Raji (cell line): ENCODE results near the gene YJEFN3.

Source experiments
- POLR2A ChIP-seq: IDR thresholded peaks from 2 replicates; pipeline ENCODE4 v1.6.1; 2011; ENCODE audit warnings: low read depth, low read length, control low read depth; ENCODE audit not compliant: insufficient read depth

Gene YJEFN3

GRCh38 chr19:19528721-19529490, at the start of gene YJEFN3:
Gene YJEFN3, plus strand, starts transcription at chr19:19528911. Its CDS starts 22 bp downstream, at chr19:19528933.
- no peak for TF ChIP-seq POLR2A

- no peak for TF ChIP-seq POLR2A
These were observed 48.0 kb upstream of the YJEFN3 start for GRCh38 chr19:19480688-19481087.

- TF ChIP-seq POLR2A = no peak
These were observed 45.7 kb upstream of the YJEFN3 start for GRCh38 chr19:19482809-19483596.

- TF ChIP-seq POLR2A = no peak
These were observed 43.3 kb upstream of the YJEFN3 start for GRCh38 chr19:19485161-19485997.

GRCh38 chr19:19485998-19486290, 42.8 kb upstream of the YJEFN3 start:
- no peak for TF ChIP-seq POLR2A

GRCh38 chr19:19486343-19487076, 42.2 kb upstream of the YJEFN3 start:
- no peak for TF ChIP-seq POLR2A

- TF ChIP-seq POLR2A = no peak
These were observed 41.4 kb upstream of the YJEFN3 start for GRCh38 chr19:19487077-19487949.

GRCh38 chr19:19487950-19488874, 40.5 kb upstream of the YJEFN3 start:
- TF ChIP-seq POLR2A = no peak

GRCh38 chr19:19488875-19489690, 39.6 kb upstream of the YJEFN3 start:
- TF ChIP-seq POLR2A = no peak

- no peak for TF ChIP-seq POLR2A
These were observed 38.9 kb upstream of the YJEFN3 start for GRCh38 chr19:19489804-19490204.

GRCh38 chr19:19490214-19490968, 38.3 kb upstream of the YJEFN3 start:
- no peak for TF ChIP-seq POLR2A
